Cardiac ventricle fibroblast (primary cell): ENCODE measurements around the gene PIP4P1. TPM values are rescaled to one million over a fixed set of nuclear protein-coding genes. Genes with fewer than 3 reads are reported as not detected.

Experiments
- total RNA-seq: library from RNA; depleted of rRNA; stranded (reverse); fragments of >200 nt; gene quantifications from 2 replicates; pipeline ENCODE4 v1.2.3, GENCODE V29; 2015

Gene PIP4P1
- total RNA-seq, result 14.6 and 17.6 TPM in 2 replicates

DNA sequence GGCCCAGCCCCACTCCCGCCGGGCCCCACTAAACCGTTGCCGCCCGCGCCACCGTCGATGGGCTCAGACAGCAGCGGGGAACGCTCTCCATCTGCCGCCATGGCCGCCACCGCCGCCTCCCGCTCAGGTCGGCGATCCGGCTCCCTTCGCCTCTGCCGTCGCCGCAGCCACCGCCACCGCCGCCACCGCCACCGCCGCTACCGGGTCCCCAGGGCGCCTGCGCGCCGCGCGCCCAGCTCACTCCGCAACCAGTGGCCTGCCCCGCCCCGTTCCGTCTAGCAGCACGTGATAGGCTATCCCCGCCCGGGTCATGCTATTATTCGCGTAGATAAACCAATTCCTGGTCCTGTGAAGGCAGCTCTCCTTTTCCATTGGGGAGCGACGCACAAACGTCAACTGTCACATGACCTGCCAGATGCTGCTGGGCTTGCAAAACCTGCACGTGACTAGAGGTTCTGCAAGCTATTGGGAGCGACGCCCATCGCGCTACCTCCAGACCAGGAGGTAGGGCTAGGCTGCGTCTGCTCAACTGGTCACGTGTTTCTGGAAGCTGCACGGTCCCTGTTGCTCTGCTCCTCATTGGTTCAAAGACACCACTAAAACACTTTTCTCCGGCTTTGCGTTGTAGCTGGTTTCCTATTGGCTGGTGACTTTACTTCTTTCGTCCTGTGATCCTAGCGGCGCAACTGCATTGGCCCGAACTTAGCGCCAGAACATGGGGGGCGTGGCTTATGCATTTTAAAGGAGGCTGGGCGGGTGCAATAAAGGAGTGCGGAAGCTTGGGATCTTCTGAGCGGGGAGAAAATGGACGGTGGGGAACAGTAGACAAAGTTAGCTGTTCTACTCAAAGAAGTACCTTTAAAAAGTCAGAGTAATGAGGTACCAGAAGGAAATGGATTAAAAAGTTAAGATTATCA lies at the start of gene PIP4P1:
Gene PIP4P1 (minus strand): TSS at position 210 of the 917 bp plus-strand sequence. CDS start 109 bp downstream, at position 101.

DNA sequence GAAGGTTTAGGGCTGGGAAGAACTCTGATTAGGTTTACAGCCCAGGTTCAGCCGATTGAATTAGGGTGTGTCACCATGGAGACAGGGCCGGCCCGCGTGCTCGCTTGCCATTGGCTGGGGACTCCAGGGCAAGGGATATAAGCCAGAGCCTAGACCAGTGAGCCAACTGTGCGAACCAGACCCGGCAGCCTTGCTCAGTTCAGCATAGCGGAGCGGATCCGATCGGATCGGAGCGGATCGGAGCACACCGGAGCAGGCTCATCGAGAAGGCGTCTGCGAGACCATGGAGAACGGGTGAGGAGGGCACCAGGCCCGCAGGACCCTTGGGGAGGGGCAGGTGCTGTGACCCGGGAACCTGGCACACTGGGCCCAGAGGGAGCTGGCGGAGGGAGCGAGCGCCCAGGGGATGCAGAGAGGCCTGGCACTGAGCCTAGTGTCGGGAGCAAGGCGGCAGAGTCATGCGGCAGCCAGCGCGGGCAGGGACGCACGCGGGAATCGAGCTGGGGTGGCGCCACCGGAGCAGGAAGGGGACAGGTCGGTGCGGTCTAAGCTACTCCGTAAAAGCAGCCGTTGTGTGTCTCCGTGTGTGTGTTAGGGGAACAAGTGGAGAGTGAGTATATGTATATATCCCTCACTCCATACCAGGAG lies 8.1 kb upstream of the PIP4P1 start, which contains the start of gene PNP:
Gene PNP (plus strand): TSS at position 165 of the 648 bp plus-strand sequence. CDS start 119 bp downstream, at position 284.

DNA sequence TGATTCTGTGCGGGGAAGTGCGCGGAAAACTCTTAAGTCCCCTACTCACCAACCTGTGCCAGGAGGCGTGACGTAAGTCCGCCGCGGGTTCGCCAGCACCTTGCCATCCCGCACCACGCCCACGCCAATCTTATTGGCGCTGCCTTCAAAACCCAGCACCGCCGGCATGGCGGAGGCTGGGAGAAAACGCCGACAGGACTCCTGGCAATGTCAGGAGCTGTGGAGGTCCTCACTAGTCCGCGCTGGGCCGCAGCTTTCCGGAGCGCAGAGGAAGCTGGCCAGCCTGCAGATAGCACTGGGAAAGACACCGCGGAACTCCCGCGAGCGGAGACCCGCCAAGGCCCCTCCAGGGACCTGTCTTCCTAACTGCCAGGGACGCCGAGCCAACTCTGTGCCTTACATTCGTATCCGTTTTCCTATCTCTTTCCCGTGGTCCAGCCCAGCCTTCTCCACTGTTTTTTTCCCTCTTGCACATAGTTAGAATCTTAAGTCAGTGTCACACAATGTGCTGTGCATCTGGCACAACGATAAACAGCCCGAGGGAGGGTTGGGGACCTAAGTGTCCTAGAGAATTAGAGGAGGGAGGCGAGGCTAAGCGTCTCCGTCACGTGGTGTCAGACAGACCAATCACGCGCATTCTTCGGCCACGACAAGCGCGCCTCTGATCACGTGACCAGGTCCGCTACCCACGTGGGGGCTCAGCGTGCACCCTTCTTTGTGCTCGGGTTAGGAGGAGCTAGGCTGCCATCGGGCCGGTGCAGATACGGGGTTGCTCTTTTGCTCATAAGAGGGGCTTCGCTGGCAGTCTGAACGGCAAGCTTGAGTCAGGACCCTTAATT lies 6.5 kb downstream of the PIP4P1 start, which contains the start of the genes APEX1 and OSGEP:
Gene APEX1 (plus strand): TSS at position 711 of the 839 bp plus-strand sequence. CDS start 420 bp downstream, outside the sequence.
Gene OSGEP (minus strand): TSS at position 297 of the 839 bp plus-strand sequence. CDS start 129 bp downstream, at position 168.

DNA sequence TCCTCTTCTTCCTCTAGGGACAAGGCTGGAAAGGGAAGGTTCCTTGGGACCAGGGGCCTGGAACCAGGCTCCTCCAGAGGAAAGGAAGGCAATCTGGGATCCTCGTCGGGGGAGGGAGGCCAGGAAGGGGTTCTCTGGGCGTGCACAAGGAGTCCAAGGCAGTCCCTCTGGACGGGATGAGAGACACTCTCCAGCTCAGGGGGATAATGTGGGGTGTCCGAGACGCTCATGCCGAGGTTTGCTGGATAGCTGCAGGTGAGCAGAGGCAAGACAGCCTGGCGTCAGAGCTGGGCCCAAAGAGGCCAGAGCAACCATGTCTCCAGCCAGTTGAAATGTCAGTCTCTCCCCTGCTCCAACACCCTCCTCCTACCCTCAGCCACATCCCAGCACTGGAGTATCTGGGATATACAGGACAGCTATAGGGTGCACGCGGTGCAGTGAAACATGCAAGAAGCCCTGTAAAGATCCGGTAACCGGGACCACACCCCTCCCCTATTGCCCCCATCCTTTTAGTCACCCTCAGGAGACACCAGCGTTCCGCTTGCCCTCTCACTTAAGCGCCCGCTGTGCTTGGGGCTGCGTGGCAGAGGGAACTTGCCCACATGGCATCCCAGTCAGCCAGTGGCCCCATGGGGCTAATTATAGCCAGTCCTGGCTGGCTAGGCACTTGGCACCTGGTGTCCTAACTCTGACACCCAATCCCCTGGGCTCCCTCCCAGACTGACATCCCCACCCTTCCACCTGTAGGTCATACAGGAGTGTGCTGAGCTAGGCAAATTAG lies 25.5 kb downstream of the PIP4P1 start, which contains the start of gene KLHL33:
Gene KLHL33 (minus strand): TSS at position 585 of the 781 bp plus-strand sequence. CDS start 355 bp downstream, at position 230.

DNA sequence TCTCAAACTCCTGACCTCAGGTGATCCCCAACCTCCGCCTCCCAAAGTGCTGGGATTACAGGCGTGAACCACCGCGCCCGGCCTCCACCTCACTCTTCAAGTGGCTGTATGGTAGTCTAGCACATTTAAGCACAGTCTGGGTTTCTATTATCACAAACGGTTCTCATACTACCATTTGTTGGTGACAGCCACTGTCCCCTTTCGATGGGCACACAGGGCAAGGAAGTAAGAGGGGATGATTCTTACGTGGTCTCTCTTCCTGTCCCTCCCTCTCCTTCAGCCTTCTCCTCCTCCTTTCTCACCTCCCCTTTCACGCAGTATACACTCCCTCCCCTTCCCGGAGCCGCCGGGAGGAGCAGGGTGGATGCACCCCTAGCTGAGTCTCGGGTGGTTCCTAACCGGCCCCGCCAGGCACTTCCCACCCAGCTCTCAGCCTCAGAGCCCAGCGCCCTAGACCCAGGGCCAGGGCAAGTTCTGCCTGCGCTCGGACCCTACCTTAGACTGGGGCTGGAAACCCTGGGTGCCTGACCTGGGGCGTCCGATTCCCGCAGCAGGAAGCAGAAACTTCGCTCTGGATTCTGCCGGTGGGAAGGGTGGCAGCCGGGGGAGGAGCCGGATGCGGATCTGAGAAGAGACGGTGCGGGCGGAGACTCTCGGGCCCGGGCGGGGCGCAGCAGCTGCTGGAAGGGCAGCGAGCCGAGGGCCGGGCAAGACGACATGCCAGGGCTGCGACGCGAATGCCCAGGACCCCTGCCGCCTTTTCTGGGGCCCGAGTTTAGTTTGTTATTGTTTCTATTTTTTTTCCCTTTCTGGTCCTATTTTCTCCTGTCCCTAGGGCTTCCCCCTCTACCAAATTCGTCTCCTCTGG lies 48.1 kb downstream of the PIP4P1 start, which contains the start of gene TEP1:
Gene TEP1 (minus strand): TSS at position 626 of the 868 bp plus-strand sequence. CDS start 5,062 bp downstream, outside the sequence.

Other genes with a start within 250 kb of the PIP4P1 start
- gene OR11H6, start 237.7 kb downstream of the PIP4P1 start, total RNA-seq, result not detected in 2 replicates
- not detected in 2 replicates for gene OR11H7, start 232.5 kb downstream of the PIP4P1 start, total RNA-seq
- gene OR11H4, start 222.1 kb downstream of the PIP4P1 start, total RNA-seq, result not detected in 2 replicates
- gene TTC5, start 155.5 kb downstream of the PIP4P1 start, total RNA-seq, result 5.4 and 9.6 TPM in 2 replicates
- 28.0 and 42.1 TPM in 2 replicates for gene CCNB1IP1, start 128.2 kb downstream of the PIP4P1 start, total RNA-seq
- 6.4 and 11.6 TPM in 2 replicates for gene PARP2, start 117.8 kb downstream of the PIP4P1 start, total RNA-seq
- gene TEP1, start 47.9 kb downstream of the PIP4P1 start, total RNA-seq, result 13.4 and 17.6 TPM in 2 replicates
- gene KLHL33, start 25.3 kb downstream of the PIP4P1 start, total RNA-seq, result 0.31 TPM in 1 of 2 replicates, not detected in the other
- gene OSGEP, start 6.6 kb downstream of the PIP4P1 start, total RNA-seq, result 27.0 and 34.1 TPM in 2 replicates
- gene APEX1, start 6.2 kb downstream of the PIP4P1 start, total RNA-seq, result 156 and 173 TPM in 2 replicates
- gene PNP, start 8.0 kb upstream of the PIP4P1 start, total RNA-seq, result 17.1 and 21.0 TPM in 2 replicates
- gene RNASE10, start 44.1 kb upstream of the PIP4P1 start, total RNA-seq, result not detected in 2 replicates
- not detected in 2 replicates for gene RNASE9, start 99.6 kb upstream of the PIP4P1 start, total RNA-seq
- gene RNASE11, start 126.6 kb upstream of the PIP4P1 start, total RNA-seq, result not detected in 2 replicates
- not detected in 2 replicates for gene RNASE12, start 129.9 kb upstream of the PIP4P1 start, total RNA-seq
- gene OR6S1, start 180.3 kb upstream of the PIP4P1 start, total RNA-seq, result not detected in 2 replicates
- gene RNASE4, start 223.1 kb upstream of the PIP4P1 start, total RNA-seq, result 100.0 and 133 TPM in 2 replicates
- 24.5 and 37.8 TPM in 2 replicates for gene ANG, start 227.3 kb upstream of the PIP4P1 start, total RNA-seq